Measurements from ENCODE around the gene WDPCP. TPM values are rescaled to one million over a fixed set of nuclear protein-coding genes. Genes with fewer than 3 reads are reported as not detected.
"Not testable (repeated sequence)": the region's sequence is repeated elsewhere in the genome, so short reads cannot be mapped to it uniquely, and the experiment has no call there.

WDPCP gene
- polyA plus RNA-seq, 3 donors: 12.3 to 16.2 (median 15.5) TPM

GRCh38 chr2:63194175-63194574, 394.1 kb downstream of the WDPCP start:
- no peak for DNase-seq (ENCODE audit: extremely low read depth in 1 of 11, low read depth in 9 of 11, low spot score in 4 of 11)

- DNase-seq (ENCODE audit: extremely low read depth in 1 of 11, low read depth in 9 of 11, low spot score in 4 of 11): no peak
Measured at GRCh38 chr2:63192889-63193774, 395.1 kb downstream of the WDPCP start.

GRCh38 chr2:63192169-63192888, 395.9 kb downstream of the WDPCP start:
- DNase-seq (ENCODE audit: extremely low read depth in 1 of 11, low read depth in 9 of 11, low spot score in 4 of 11): no peak

GRCh38 chr2:63189026-63189425, 399.3 kb downstream of the WDPCP start:
- DNase-seq (ENCODE audit: extremely low read depth in 1 of 11, low read depth in 9 of 11, low spot score in 4 of 11): no peak

- no peak for DNase-seq (ENCODE audit: extremely low read depth in 1 of 11, low read depth in 9 of 11, low spot score in 4 of 11)
Measured at GRCh38 chr2:63186331-63186730, 401.9 kb downstream of the WDPCP start.

GRCh38 chr2:63163161-63163820, 425.0 kb downstream of the WDPCP start:
- no peak for DNase-seq (ENCODE audit: extremely low read depth in 1 of 11, low read depth in 9 of 11, low spot score in 4 of 11)

- no peak for DNase-seq (ENCODE audit: extremely low read depth in 1 of 11, low read depth in 9 of 11, low spot score in 4 of 11)
Measured at GRCh38 chr2:63159262-63159661, 429.0 kb downstream of the WDPCP start.

- not testable (repeated sequence) for DNase-seq (ENCODE audit: extremely low read depth in 1 of 11, low read depth in 9 of 11, low spot score in 4 of 11)
Measured at GRCh38 chr2:63136683-63137082, 451.6 kb downstream of the WDPCP start.

- DNase-seq (ENCODE audit: extremely low read depth in 1 of 11, low read depth in 9 of 11, low spot score in 4 of 11): no peak
Measured at GRCh38 chr2:63132020-63132419, 456.3 kb downstream of the WDPCP start.

GRCh38 chr2:63131196-63131595, 457.1 kb downstream of the WDPCP start:
- DNase-seq (ENCODE audit: extremely low read depth in 1 of 11, low read depth in 9 of 11, low spot score in 4 of 11): no peak

GRCh38 chr2:63127594-63127993, 460.7 kb downstream of the WDPCP start:
- no peak for DNase-seq (ENCODE audit: extremely low read depth in 1 of 11, low read depth in 9 of 11, low spot score in 4 of 11)

- peak in 1 of 11 donors; percentile 5 for DNase-seq (ENCODE audit: extremely low read depth in 1 of 11, low read depth in 9 of 11, low spot score in 4 of 11)
Measured at GRCh38 chr2:63124850-63125249, 463.4 kb downstream of the WDPCP start.

- no peak for DNase-seq (ENCODE audit: extremely low read depth in 1 of 11, low read depth in 9 of 11, low spot score in 4 of 11)
Measured at GRCh38 chr2:63124218-63124617, 464.1 kb downstream of the WDPCP start.

GRCh38 chr2:63122921-63123320, 465.4 kb downstream of the WDPCP start:
- peak in 2 of 11 donors; percentile 9 for DNase-seq (ENCODE audit: extremely low read depth in 1 of 11, low read depth in 9 of 11, low spot score in 4 of 11)

- DNase-seq (ENCODE audit: extremely low read depth in 1 of 11, low read depth in 9 of 11, low spot score in 4 of 11): no peak
Measured at GRCh38 chr2:63121055-63121834, 467.0 kb downstream of the WDPCP start.

- no peak for DNase-seq (ENCODE audit: extremely low read depth in 1 of 11, low read depth in 9 of 11, low spot score in 4 of 11)
Measured at GRCh38 chr2:63118821-63119220, 469.5 kb downstream of the WDPCP start.

GRCh38 chr2:63104482-63104881, 483.8 kb downstream of the WDPCP start:
- DNase-seq (ENCODE audit: extremely low read depth in 1 of 11, low read depth in 9 of 11, low spot score in 4 of 11): no peak

- DNase-seq (ENCODE audit: extremely low read depth in 1 of 11, low read depth in 9 of 11, low spot score in 4 of 11): no peak
Measured at GRCh38 chr2:63101954-63102353, 486.3 kb downstream of the WDPCP start.

- no peak for DNase-seq (ENCODE audit: extremely low read depth in 1 of 11, low read depth in 9 of 11, low spot score in 4 of 11)
Measured at GRCh38 chr2:63099032-63099431, 489.2 kb downstream of the WDPCP start.

Data from renal cortex interstitium (tissue), 11 donors.